Suprapubic skin (tissue), 4 donors: ENCODE data around the gene SRRM3.

Experiments used
- EP300 ChIP-seq: sonication (generic); formaldehyde crosslinking; IDR thresholded peaks from one replicate; pipeline ENCODE4 v1.6.1; 2017; ENCODE audit warnings: antibody characterized with exemption
- POLR2A ChIP-seq, 2 donors: fragments of 450-650 bp; IDR thresholded peaks; one replicate each; pipeline ENCODE4 v1.6.1; 2017; ENCODE audit warnings: antibody characterized with exemption in 2 of 2, mild to moderate bottlenecking in 2 of 2, moderate library complexity in 2 of 2
- POLR2AphosphoS5 ChIP-seq, 3 donors: sonication (generic); formaldehyde crosslinking; IDR thresholded peaks; one replicate each; pipeline ENCODE4 v1.6.1; 2017; ENCODE audit warnings: antibody characterized with exemption in 3 of 3
- TF ChIP-seq, protein P1 (sequence below), 2 donors: fragments of 200-600 bp in 1 of 2; fragments of 450-650 bp in 1 of 2; sonication (generic) in 1 of 2; IDR thresholded peaks; one replicate each; pipeline ENCODE4 v1.5.1; 2016 to 2019; ENCODE audit warnings: antibody characterized with exemption in 2 of 2, mild to moderate bottlenecking in 1 of 2, moderate library complexity in 1 of 2

DNA sequence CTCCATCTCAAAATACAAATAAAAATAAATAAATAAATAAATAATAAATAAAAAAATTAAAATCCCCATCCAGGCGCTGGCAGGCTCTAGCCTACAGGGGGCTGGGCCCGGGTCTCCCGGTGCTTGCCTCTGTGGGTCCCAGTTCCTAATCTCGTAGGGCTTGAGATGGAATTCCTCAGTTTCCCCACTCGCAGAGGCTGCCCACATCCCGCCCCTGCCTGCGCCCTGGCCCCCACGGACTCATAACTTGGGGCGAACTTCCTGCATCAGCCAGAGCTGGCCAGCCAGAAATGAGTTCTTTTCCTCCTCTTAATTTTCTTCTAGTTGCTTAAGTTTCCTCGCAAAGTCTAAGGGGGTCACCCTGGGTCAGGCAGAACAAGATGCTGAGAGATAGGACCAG, 22.0 kb upstream of the SRRM3 start:
- TF ChIP-seq, protein P1, sequence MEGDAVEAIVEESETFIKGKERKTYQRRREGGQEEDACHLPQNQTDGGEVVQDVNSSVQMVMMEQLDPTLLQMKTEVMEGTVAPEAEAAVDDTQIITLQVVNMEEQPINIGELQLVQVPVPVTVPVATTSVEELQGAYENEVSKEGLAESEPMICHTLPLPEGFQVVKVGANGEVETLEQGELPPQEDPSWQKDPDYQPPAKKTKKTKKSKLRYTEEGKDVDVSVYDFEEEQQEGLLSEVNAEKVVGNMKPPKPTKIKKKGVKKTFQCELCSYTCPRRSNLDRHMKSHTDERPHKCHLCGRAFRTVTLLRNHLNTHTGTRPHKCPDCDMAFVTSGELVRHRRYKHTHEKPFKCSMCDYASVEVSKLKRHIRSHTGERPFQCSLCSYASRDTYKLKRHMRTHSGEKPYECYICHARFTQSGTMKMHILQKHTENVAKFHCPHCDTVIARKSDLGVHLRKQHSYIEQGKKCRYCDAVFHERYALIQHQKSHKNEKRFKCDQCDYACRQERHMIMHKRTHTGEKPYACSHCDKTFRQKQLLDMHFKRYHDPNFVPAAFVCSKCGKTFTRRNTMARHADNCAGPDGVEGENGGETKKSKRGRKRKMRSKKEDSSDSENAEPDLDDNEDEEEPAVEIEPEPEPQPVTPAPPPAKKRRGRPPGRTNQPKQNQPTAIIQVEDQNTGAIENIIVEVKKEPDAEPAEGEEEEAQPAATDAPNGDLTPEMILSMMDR (IDR thresholded peaks at IDR 0.05) = no peak
- no peak for TF ChIP-seq POLR2AphosphoS5 (IDR thresholded peaks at IDR 0.05)
- TF ChIP-seq POLR2A (IDR thresholded peaks at IDR 0.05) = no peak
- TF ChIP-seq EP300 = no peak
